ENCODE results near the gene CAMK4. TPM values are rescaled to one million over a fixed set of nuclear protein-coding genes. Genes with fewer than 3 reads are reported as not detected.

The CAMK4 gene
- total and polyA plus RNA-seq, 2 of the 8 experiments (the other 6 are each of a cell fraction or from before 2014, with no cell fraction given) = 1.8 to 8.3 TPM

GRCh38 chr5:111238431-111239225, 14.4 kb downstream of the CAMK4 start:
- 0 out of 7 replicates have a peak, but pooled peaks cover 0 to 4% (median 0%) of the 10 kb centered on the region in 4 experiments for H3K4me1 ChIP-seq (replicated peaks in 1 of 4; ENCODE audit: control insufficient read depth in 3 of 4, insufficient read depth in 4 of 4, low read length in 3 of 4)
- H3K27ac ChIP-seq (ENCODE audit: low read depth, low read length) = no peak overlapping the region
- no peak overlapping the region for H3K18ac ChIP-seq (ENCODE audit: extremely low read depth, low read length)
- no peak overlapping the region for H2BK120ac ChIP-seq (replicated peaks; ENCODE audit: low read depth, low read length)
- H2BK12ac ChIP-seq (ENCODE audit: low read depth, low read length) = no peak overlapping the region
- CTCF ChIA-PET (ENCODE audit: partially characterized antibody) = interaction anchor here (0.5 to 1.8 kb wide), 4 partner anchors 8 to 68 kb away, joined by 3 to 4 read pairs (median 3); no protein-coding TSS in a partner anchor
- H4K91ac ChIP-seq (replicated peaks; ENCODE audit: insufficient read length, low read length) = no peak overlapping the region
- POLR2A ChIA-PET (ENCODE audit: partially characterized antibody) = interaction anchor here (0.6 kb wide), 1 partner anchor 258 kb away, joined by 3 read pairs; no protein-coding TSS in a partner anchor
- H3K79me2 ChIP-seq (ENCODE audit: control insufficient read depth in 1 of 2, insufficient read depth in 2 of 2, low read length in 2 of 2) = no peaks in the 10 kb centered on the region
- H2BK5ac ChIP-seq (ENCODE audit: low read depth, low read length) = no peak overlapping the region
- no peak overlapping the region for H3K56ac ChIP-seq (replicated peaks; ENCODE audit: insufficient read length, low read depth, low read length)
- FAIRE-seq (no peak), DNase-seq (ENCODE audit: low read depth in 1 of 2, low spot score in 2 of 2) (no peak)
- H4K20me1 ChIP-seq (replicated peaks in 1 of 2; ENCODE audit: control insufficient read depth in 1 of 2, insufficient read depth in 2 of 2, low read length in 2 of 2) = no peaks in the 10 kb centered on the region
- H3K23me2 ChIP-seq (ENCODE audit: low read depth, low read length) = no peaks in the 10 kb centered on the region
- H3K23ac ChIP-seq (ENCODE audit: insufficient read length) = no peak overlapping the region
- H3K9me3 ChIP-seq (ENCODE audit: insufficient read depth in 2 of 2, low read depth in 1 of 2, low read length in 1 of 2) = no peaks in the 10 kb centered on the region
- no peak overlapping the region for H3K14ac ChIP-seq (ENCODE audit: insufficient read length)
- no peak overlapping the region for H3K4me2 ChIP-seq (ENCODE audit: insufficient read depth in 1 of 2, low read depth in 2 of 2, low read length in 2 of 2)
- no peak overlapping the region for H2AFZ ChIP-seq (ENCODE audit: low read length)
- no peak overlapping the region for H3K4me3 ChIP-seq (ENCODE audit: extremely low read depth in 1 of 4, insufficient read depth in 2 of 4, low read depth in 3 of 4, low read length in 4 of 4)
- no peak overlapping the region for H2BK15ac ChIP-seq (ENCODE audit: low read length)
- H2AK5ac ChIP-seq (ENCODE audit: low read depth, low read length) = no peak overlapping the region
- H4K8ac ChIP-seq (ENCODE audit: extremely low read depth, insufficient read depth, low read length) = no peak overlapping the region
- H3K27me3 ChIP-seq (replicated peaks in 1 of 4; ENCODE audit: control insufficient read depth in 3 of 4, extremely low read depth in 1 of 4, insufficient read depth in 3 of 4, low read length in 3 of 4) = no peaks in the 10 kb centered on the region
- no peaks in the 10 kb centered on the region for H3K79me1 ChIP-seq (ENCODE audit: low read depth, low read length)
- WGBS, 2 experiments (ENCODE audit: extremely low coverage in 1 of 2, insufficient coverage in 1 of 2, insufficient read length in 1 of 2, insufficient replicate concordance in 2 of 2, low coverage in 1 of 2, low lambda C conversion rate in 2 of 2, missing lambda C conversion rate in 1 of 2) = 86% methylated on average over 10 of the region's 10 CpGs; no CpG with 5 or more reads in 1 of the 2 experiments
- H4K5ac ChIP-seq (ENCODE audit: insufficient read length, low read depth, low read length) = no peak overlapping the region
- H3K36me3 ChIP-seq (ENCODE audit: control insufficient read depth in 2 of 4, insufficient read depth in 4 of 4, low read length in 3 of 4) = no peaks in the 10 kb centered on the region
- H3K4ac ChIP-seq (replicated peaks; ENCODE audit: insufficient read length, low read depth, low read length) = no peak overlapping the region
- no peak overlapping the region for H2BK20ac ChIP-seq (ENCODE audit: low read length)
- no peak overlapping the region for H3K9ac ChIP-seq (replicated peaks in 1 of 4; ENCODE audit: extremely low read depth in 1 of 4, low read depth in 3 of 4, low read length in 3 of 4)
- TF ChIP-seq PHF8 (conservative IDR thresholded peaks at IDR 0.05; ENCODE audit: low read depth, low read length) (no peak), GABPA (IDR thresholded peaks at IDR 0.05; ENCODE audit: borderline replicate concordance, insufficient read depth, low read length) (no peak), EZH2 (IDR thresholded peaks at IDR 0.05; ENCODE audit: low read depth, low read length, severe bottlenecking) (no peak), RBBP5 (IDR thresholded peaks at IDR 0.05; ENCODE audit: borderline replicate concordance, low read depth, low read length) (no peak), TBP (IDR thresholded peaks at IDR 0.05; ENCODE audit: low read depth, low read length) (no peak), SRF (IDR thresholded peaks at IDR 0.05; ENCODE audit: low read depth, low read length) (no peak)
- TF ChIP-seq, protein P1, sequence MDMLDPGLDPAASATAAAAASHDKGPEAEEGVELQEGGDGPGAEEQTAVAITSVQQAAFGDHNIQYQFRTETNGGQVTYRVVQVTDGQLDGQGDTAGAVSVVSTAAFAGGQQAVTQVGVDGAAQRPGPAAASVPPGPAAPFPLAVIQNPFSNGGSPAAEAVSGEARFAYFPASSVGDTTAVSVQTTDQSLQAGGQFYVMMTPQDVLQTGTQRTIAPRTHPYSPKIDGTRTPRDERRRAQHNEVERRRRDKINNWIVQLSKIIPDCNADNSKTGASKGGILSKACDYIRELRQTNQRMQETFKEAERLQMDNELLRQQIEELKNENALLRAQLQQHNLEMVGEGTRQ (IDR thresholded peaks at IDR 0.05; ENCODE audit: low read length) = no peak
- TF ChIP-seq, protein P2, sequence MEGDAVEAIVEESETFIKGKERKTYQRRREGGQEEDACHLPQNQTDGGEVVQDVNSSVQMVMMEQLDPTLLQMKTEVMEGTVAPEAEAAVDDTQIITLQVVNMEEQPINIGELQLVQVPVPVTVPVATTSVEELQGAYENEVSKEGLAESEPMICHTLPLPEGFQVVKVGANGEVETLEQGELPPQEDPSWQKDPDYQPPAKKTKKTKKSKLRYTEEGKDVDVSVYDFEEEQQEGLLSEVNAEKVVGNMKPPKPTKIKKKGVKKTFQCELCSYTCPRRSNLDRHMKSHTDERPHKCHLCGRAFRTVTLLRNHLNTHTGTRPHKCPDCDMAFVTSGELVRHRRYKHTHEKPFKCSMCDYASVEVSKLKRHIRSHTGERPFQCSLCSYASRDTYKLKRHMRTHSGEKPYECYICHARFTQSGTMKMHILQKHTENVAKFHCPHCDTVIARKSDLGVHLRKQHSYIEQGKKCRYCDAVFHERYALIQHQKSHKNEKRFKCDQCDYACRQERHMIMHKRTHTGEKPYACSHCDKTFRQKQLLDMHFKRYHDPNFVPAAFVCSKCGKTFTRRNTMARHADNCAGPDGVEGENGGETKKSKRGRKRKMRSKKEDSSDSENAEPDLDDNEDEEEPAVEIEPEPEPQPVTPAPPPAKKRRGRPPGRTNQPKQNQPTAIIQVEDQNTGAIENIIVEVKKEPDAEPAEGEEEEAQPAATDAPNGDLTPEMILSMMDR (IDR thresholded peaks at IDR 0.05; ENCODE audit: control extremely low read depth in 1 of 3, insufficient read depth in 1 of 3, low read depth in 1 of 3, low read length in 3 of 3) = no peak

All from H1 (cell line).